Measurements from ENCODE around the gene CD2BP2.

Gene CD2BP2

GRCh38 chr16:30376461-30376902 lies 21.4 kb upstream of the CD2BP2 start:
- H3K27ac ChIP-seq = peak overlapping the region; percentile 99
- H3K27me3 ChIP-seq = no peaks in the 10 kb centered on the region
- TF ChIP-seq, protein P1, sequence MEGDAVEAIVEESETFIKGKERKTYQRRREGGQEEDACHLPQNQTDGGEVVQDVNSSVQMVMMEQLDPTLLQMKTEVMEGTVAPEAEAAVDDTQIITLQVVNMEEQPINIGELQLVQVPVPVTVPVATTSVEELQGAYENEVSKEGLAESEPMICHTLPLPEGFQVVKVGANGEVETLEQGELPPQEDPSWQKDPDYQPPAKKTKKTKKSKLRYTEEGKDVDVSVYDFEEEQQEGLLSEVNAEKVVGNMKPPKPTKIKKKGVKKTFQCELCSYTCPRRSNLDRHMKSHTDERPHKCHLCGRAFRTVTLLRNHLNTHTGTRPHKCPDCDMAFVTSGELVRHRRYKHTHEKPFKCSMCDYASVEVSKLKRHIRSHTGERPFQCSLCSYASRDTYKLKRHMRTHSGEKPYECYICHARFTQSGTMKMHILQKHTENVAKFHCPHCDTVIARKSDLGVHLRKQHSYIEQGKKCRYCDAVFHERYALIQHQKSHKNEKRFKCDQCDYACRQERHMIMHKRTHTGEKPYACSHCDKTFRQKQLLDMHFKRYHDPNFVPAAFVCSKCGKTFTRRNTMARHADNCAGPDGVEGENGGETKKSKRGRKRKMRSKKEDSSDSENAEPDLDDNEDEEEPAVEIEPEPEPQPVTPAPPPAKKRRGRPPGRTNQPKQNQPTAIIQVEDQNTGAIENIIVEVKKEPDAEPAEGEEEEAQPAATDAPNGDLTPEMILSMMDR (IDR thresholded peaks at IDR 0.05) = no peak
- H3K4me3 ChIP-seq (ENCODE audit: low read depth in 1 of 2, low read length in 1 of 2) = no peak overlapping the region
- H3K4me1 ChIP-seq (ENCODE audit: control insufficient read depth in 1 of 2, insufficient read depth in 1 of 2, low read depth in 1 of 2, low read length in 1 of 2) = peaks cover 22 to 29% of the 10 kb centered on the region in 2 experiments
- H3K36me3 ChIP-seq = no peaks in the 10 kb centered on the region
- no peaks in the 10 kb centered on the region for H3K9me3 ChIP-seq

GRCh38 chr16:30375864-30376263 lies 20.8 kb upstream of the CD2BP2 start:
- Histone ChIP-seq H3K4me1 (ENCODE audit: control insufficient read depth in 1 of 2, insufficient read depth in 1 of 2, low read depth in 1 of 2, low read length in 1 of 2) (peaks cover 27 to 35% of the 10 kb centered on the region in 2 experiments), H3K27ac (peak overlapping the region; percentile 13), H3K27me3 (no peaks in the 10 kb centered on the region)

GRCh38 chr16:30374538-30374937 lies 19.4 kb upstream of the CD2BP2 start, which contains the start of gene MYL11:
TSS of gene MYL11 (plus strand) at chr16:30374802. CDS start at chr16:30374858, 56 bp downstream.
- Histone ChIP-seq H3K4me1 (ENCODE audit: control insufficient read depth in 1 of 2, insufficient read depth in 1 of 2, low read depth in 1 of 2, low read length in 1 of 2) (peaks cover 28 to 35% of the 10 kb centered on the region in 2 experiments), H3K9me3 (no peaks in the 10 kb centered on the region), H3K27me3 (no peaks in the 10 kb centered on the region), H3K4me3 (ENCODE audit: low read depth in 1 of 2, low read length in 1 of 2) (no peak within 1 kb of the TSS), H3K36me3 (no peaks in the 10 kb centered on the region), H3K27ac (peak within 1 kb of the TSS; percentile 13)
- TF ChIP-seq, protein P1 (IDR thresholded peaks at IDR 0.05) = no peak

More at GRCh38 chr16:30375864-30376263, 20.8 kb upstream of the CD2BP2 start:
- TF ChIP-seq, protein P1 (IDR thresholded peaks at IDR 0.05) = no peak
- no peaks in the 10 kb centered on the region for H3K9me3 ChIP-seq
- no peaks in the 10 kb centered on the region for H3K36me3 ChIP-seq
- no peak overlapping the region for H3K4me3 ChIP-seq (ENCODE audit: low read depth in 1 of 2, low read length in 1 of 2)

DNA sequence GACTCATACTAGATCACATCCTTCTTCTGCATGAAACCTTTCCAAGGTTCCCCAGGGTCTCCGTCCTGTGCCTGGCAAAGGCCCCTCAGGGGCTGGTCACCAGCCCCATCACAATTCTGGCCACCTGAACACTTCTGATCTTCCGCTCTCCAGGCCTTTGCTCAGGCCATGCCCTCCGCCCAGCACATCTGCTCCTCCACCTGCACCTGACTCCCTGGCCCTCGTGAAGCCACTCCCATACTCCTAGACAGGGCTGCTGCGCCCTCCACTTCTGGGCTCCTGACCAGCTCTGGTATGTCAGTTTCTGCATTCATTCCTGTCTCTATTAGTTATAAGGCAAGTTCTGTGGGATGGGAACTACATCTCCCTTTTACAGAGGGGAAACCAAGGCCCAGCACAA lies 17.6 kb upstream of the CD2BP2 start:
- Histone ChIP-seq H3K9me3 (no peaks in the 10 kb centered on the region), H3K27me3 (no peaks in the 10 kb centered on the region), H3K27ac (no peak overlapping the region), H3K4me3 (ENCODE audit: low read depth in 1 of 2, low read length in 1 of 2) (no peak overlapping the region), H3K4me1 (ENCODE audit: control insufficient read depth in 1 of 2, insufficient read depth in 1 of 2, low read depth in 1 of 2, low read length in 1 of 2) (peaks cover 33 to 35% of the 10 kb centered on the region in 2 experiments), H3K36me3 (no peaks in the 10 kb centered on the region)
- TF ChIP-seq, protein P1 (IDR thresholded peaks at IDR 0.05) = no peak

- TF ChIP-seq, protein P1 (IDR thresholded peaks at IDR 0.05) = no peak
- H3K9me3 ChIP-seq = no peaks in the 10 kb centered on the region
- peak overlapping the region; percentile 89 for H3K27ac ChIP-seq
- no peaks in the 10 kb centered on the region for H3K36me3 ChIP-seq
- no peak overlapping the region for H3K4me3 ChIP-seq (ENCODE audit: low read depth in 1 of 2, low read length in 1 of 2)
- H3K27me3 ChIP-seq = no peaks in the 10 kb centered on the region
- peaks cover 35% of the 10 kb centered on the region in 2 experiments for H3K4me1 ChIP-seq (ENCODE audit: control insufficient read depth in 1 of 2, insufficient read depth in 1 of 2, low read depth in 1 of 2, low read length in 1 of 2)
Observed at GRCh38 chr16:30372038-30372712, 17.1 kb upstream of the CD2BP2 start.

All from neutrophil (primary cell).